SK-N-SH (cell line): ENCODE measurements around the gene PRDX6. TPM values are rescaled to one million over a fixed set of nuclear protein-coding genes. Genes with fewer than 3 reads are reported as not detected.

Experiments used
- CTCF ChIA-PET: fragments of 300-600, 350-600 bp; formaldehyde crosslinking; extraction: SDS; loops from one replicate; lab custom pipeline; 2021; lab: Yijun Ruan, JAX
- POLR2A ChIA-PET: fragments of 350-600 bp; sonication (Branson Sonifier 250); formaldehyde crosslinking; extraction: SDS; loops from one replicate; lab custom pipeline; 2020; ENCODE audit warnings: antibody characterized with exemption, inconsistent platforms; lab: Yijun Ruan, JAX
- DNase-seq: peaks from one replicate; pipeline ENCODE4 v3.0.0; 2012
- H2AFZ ChIP-seq: fragments of 200-600 bp; sonication (generic); 2 replicates; pipeline ENCODE4 v1.8.1; 2016; ENCODE audit warnings: antibody characterized with exemption, mild to moderate bottlenecking, low read depth
- H3F3A ChIP-seq: fragments of 200-600 bp; sonication (generic); replicated peaks from 2 replicates; pipeline ENCODE3; 2016; ENCODE audit warnings: antibody characterized with exemption, mild to moderate bottlenecking; ENCODE audit not compliant: insufficient read depth
- H3K27ac ChIP-seq, 2 experiments: fragments of 200-500 bp in 1 of 2; fragments of 200-600 bp in 1 of 2; sonication (Bioruptor generic) in 1 of 2; sonication (generic), shearing (Covaris generic) in 1 of 2; 2 replicates each; pipeline versions ENCODE4 v1.5.1 to v1.6.1; 2014 to 2016; ENCODE audit warnings: low read depth in 2 of 2, inconsistent platforms in 1 of 2, low read length in 1 of 2, mild to moderate bottlenecking in 1 of 2, mixed read lengths in 1 of 2
- H3K27me3 ChIP-seq: fragments of 200-600 bp; sonication (generic), shearing (Covaris generic); 2 replicates; pipeline ENCODE4 v1.6.1; 2016; ENCODE audit warnings: mixed run types; ENCODE audit not compliant: insufficient read depth
- H3K36me3 ChIP-seq, 2 experiments: fragments of 200-500 bp in 1 of 2; fragments of 200-600 bp in 1 of 2; sonication (Bioruptor generic) in 1 of 2; sonication (generic) in 1 of 2; replicated peaks in 1 of 2; 2 replicates each; pipeline versions ENCODE3 to v1.5.1; 2014 to 2016; ENCODE audit warnings: low read length in 1 of 2, mild to moderate bottlenecking in 1 of 2; ENCODE audit not compliant: insufficient read depth in 2 of 2, control insufficient read depth in 1 of 2
- H3K4me1 ChIP-seq, 2 experiments: fragments of 200-500 bp in 1 of 2; fragments of 200-600 bp in 1 of 2; sonication (Bioruptor generic) in 1 of 2; sonication (generic), shearing (Covaris generic) in 1 of 2; 2 replicates each; pipeline versions ENCODE4 v1.5.1 to v1.6.1; 2014 to 2016; ENCODE audit warnings: low read depth in 1 of 2, low read length in 1 of 2, mixed run types in 1 of 2; ENCODE audit not compliant: insufficient read depth in 2 of 2, control insufficient read depth in 1 of 2
- H3K4me2 ChIP-seq: fragments of 200-600 bp; sonication (generic), shearing (Covaris generic); 2 replicates; pipeline ENCODE4 v1.6.1; 2017; ENCODE audit warnings: mixed run types
- H3K4me3 ChIP-seq, 2 experiments: fragments of 200-500 bp in 1 of 2; fragments of 200-600 bp in 1 of 2; sonication (Bioruptor generic) in 1 of 2; sonication (generic), shearing (Covaris generic) in 1 of 2; 2 replicates each; pipeline versions ENCODE4 v1.5.1 to v1.8.1; 2014 to 2016; ENCODE audit warnings: low read depth in 2 of 2, inconsistent platforms in 1 of 2, low read length in 1 of 2, mild to moderate bottlenecking in 1 of 2, mixed read lengths in 1 of 2, moderate library complexity in 1 of 2
- H3K79me2 ChIP-seq: fragments of 200-600 bp; sonication (generic); 2 replicates; pipeline ENCODE4 v1.8.1; 2017; ENCODE audit warnings: mild to moderate bottlenecking; ENCODE audit not compliant: insufficient read depth
- H3K9ac ChIP-seq: fragments of 200-600 bp; sonication (generic); 2 replicates; pipeline ENCODE4 v1.6.1; 2017; ENCODE audit warnings: mixed run types
- H3K9me2 ChIP-seq: fragments of 200-600 bp; sonication (generic); 2 replicates; pipeline ENCODE4 v1.6.1; 2017; ENCODE audit warnings: mixed run types
- H3K9me3 ChIP-seq: fragments of 200-600 bp; sonication (generic); 2 replicates; pipeline ENCODE4 v1.6.1; 2017; ENCODE audit warnings: mixed run types, mild to moderate bottlenecking, moderate library complexity
- H4K20me1 ChIP-seq: fragments of 200-600 bp; sonication (generic); 2 replicates; pipeline ENCODE4 v1.6.1; 2017; ENCODE audit warnings: mild to moderate bottlenecking, mixed run types; ENCODE audit not compliant: insufficient read depth
- CHD2 ChIP-seq: fragments of 150-350 bp; IDR thresholded peaks from 2 replicates; pipeline ENCODE4 v1.6.1; 2018; ENCODE audit warnings: low read length; ENCODE audit not compliant: partially characterized antibody
- ELF1 ChIP-seq: IDR thresholded peaks from 2 replicates; pipeline ENCODE4 v1.4.0; 2012
- FOXJ3 ChIP-seq: sonication (generic); formaldehyde crosslinking; IDR thresholded peaks from 2 replicates; pipeline ENCODE4 v1.5.1; 2020; ENCODE audit warnings: mild to moderate bottlenecking, missing genetic modification reagents
- FOXM1 ChIP-seq: IDR thresholded peaks from 2 replicates; pipeline ENCODE4 v1.4.0; 2012; ENCODE audit warnings: low read depth, mild to moderate bottlenecking
- GATA2 ChIP-seq: sonication (generic); formaldehyde crosslinking; IDR thresholded peaks from 2 replicates; pipeline ENCODE4 v1.5.0; 2020; ENCODE audit warnings: mild to moderate bottlenecking, missing genetic modification reagents
- IRF3 ChIP-seq: fragments of 150-350 bp; IDR thresholded peaks from 2 replicates; pipeline ENCODE4 v1.6.1; 2016; ENCODE audit warnings: mild to moderate bottlenecking, low read depth, low read length
- JUND ChIP-seq: IDR thresholded peaks from 2 replicates; pipeline ENCODE4 v1.4.0; 2012
- MAX ChIP-seq: IDR thresholded peaks from 2 replicates; pipeline ENCODE4 v1.4.0; 2012; ENCODE audit warnings: low read depth
- NRF1 ChIP-seq: IDR thresholded peaks from 2 replicates; pipeline ENCODE4 v1.6.1; 2012; ENCODE audit warnings: low read depth, mild to moderate bottlenecking, low read length
- PBX3 ChIP-seq: IDR thresholded peaks from 2 replicates; pipeline ENCODE4; 2012
- POLR2AphosphoS5 ChIP-seq: IDR thresholded peaks from 2 replicates; pipeline ENCODE4 v1.6.1; 2012; ENCODE audit warnings: low read depth, low read length
- REST ChIP-seq: IDR thresholded peaks from 2 replicates; pipeline ENCODE4 v1.6.1; 2012; ENCODE audit warnings: mild to moderate bottlenecking, low read depth, low read length, moderate library complexity
- RFX5 ChIP-seq: IDR thresholded peaks from 2 replicates; pipeline ENCODE4 v1.6.1; 2012; ENCODE audit warnings: mild to moderate bottlenecking, improper control_type of control experiment, low read length
- RXRA ChIP-seq: IDR thresholded peaks from 2 replicates; pipeline ENCODE4 v1.4.0; 2012; ENCODE audit warnings: low read depth, mild to moderate bottlenecking, borderline replicate concordance
- SMC3 ChIP-seq: IDR thresholded peaks from 2 replicates; pipeline ENCODE4 v1.6.1; 2012; ENCODE audit warnings: low read depth, low read length, improper control_type of control experiment
- USF2 ChIP-seq: fragments of 150-350 bp; IDR thresholded peaks from 2 replicates; pipeline ENCODE4 v1.6.1; 2017; ENCODE audit warnings: antibody characterized with exemption, low read length, low read depth, borderline replicate concordance
- YY1 ChIP-seq: IDR thresholded peaks from 2 replicates; pipeline ENCODE4 v1.4.0; 2012; ENCODE audit warnings: low read depth, mild to moderate bottlenecking
- WGBS: methylation state at CpG from one replicate; pipeline ENCODE4 v1.1.6; 2017; ENCODE audit warnings: low lambda C conversion rate; 5-methylcytosine and 5-hydroxymethylcytosine counted together
- polyA plus RNA-seq, 3 experiments: library from polyadenylated mRNA; depleted of rRNA; stranded (reverse); fragments of >200 nt; gene quantifications; 2 replicates each; pipeline ENCODE4 v1.2.3, GENCODE V29; 2012

The PRDX6 gene
- polyA plus RNA-seq, 1 of the 3 experiments (the other 2 are of a cell fraction) = 224 TPM

GRCh38 chr1:173520799-173521198 is 43.7 kb downstream of the PRDX6 start:
- Histone ChIP-seq H3K9ac (no peak overlapping the region), H3K36me3 (no peaks in the 10 kb centered on the region), H3K4me3 (no peak overlapping the region), H3K4me2 (no peak overlapping the region), H2AFZ (no peak overlapping the region), H4K20me1 (no peaks in the 10 kb centered on the region), H3K79me2 (no peaks in the 10 kb centered on the region), H3K9me3 (no peaks in the 10 kb centered on the region), H3K27ac (no peak overlapping the region), H3K9me2 (no peaks in the 10 kb centered on the region), H3K4me1 (no peaks in the 10 kb centered on the region), H3F3A (no peaks in the 10 kb centered on the region), H3K27me3 (no peaks in the 10 kb centered on the region)
- TF ChIP-seq NRF1 (no peak), MAX (no peak), YY1 (no peak), RXRA (no peak), CHD2 (no peak), REST (no peak), JUND (no peak), IRF3 (no peak), ELF1 (no peak), SMC3 (no peak)
- ChIA-PET CTCF (interaction anchor here (1.5 kb wide), 1 partner anchor 89 kb away, joined by 5 read pairs; no protein-coding TSS in a partner anchor), POLR2A (no interaction called here)
- 79% methylated on average over 2 of the region's 2 CpGs for WGBS
- no peak for DNase-seq

- Histone ChIP-seq H3F3A (no peaks in the 10 kb centered on the region), H3K36me3 (no peaks in the 10 kb centered on the region), H3K9ac (no peak overlapping the region), H2AFZ (no peak overlapping the region), H3K27ac (no peak overlapping the region), H4K20me1 (no peaks in the 10 kb centered on the region), H3K27me3 (no peaks in the 10 kb centered on the region), H3K9me3 (no peaks in the 10 kb centered on the region), H3K9me2 (no peaks in the 10 kb centered on the region), H3K4me1 (no peaks in the 10 kb centered on the region), H3K79me2 (no peaks in the 10 kb centered on the region), H3K4me2 (no peak overlapping the region), H3K4me3 (no peak overlapping the region)
- no peak for DNase-seq
- POLR2A ChIA-PET = no interaction called here
- WGBS = 81% methylated on average over 3 of the region's 3 CpGs
- CTCF ChIA-PET = no interaction called here
- no peak for TF ChIP-seq RFX5
- TF ChIP-seq RXRA = no peak
- no peak for TF ChIP-seq GATA2 (CRISPR knock-in tag)
- no peak for TF ChIP-seq ELF1
- TF ChIP-seq POLR2AphosphoS5 = no peak
- no peak for TF ChIP-seq USF2
- TF ChIP-seq FOXM1 = no peak
- TF ChIP-seq YY1 = no peak
- TF ChIP-seq PBX3 = no peak
- no peak for TF ChIP-seq REST
- TF ChIP-seq FOXJ3 (CRISPR knock-in tag) = no peak
These were observed 46.2 kb downstream of the PRDX6 start for GRCh38 chr1:173523329-173523728.
